Measurements from ENCODE around the gene TSHZ2. TPM values are rescaled to one million over a fixed set of nuclear protein-coding genes. Genes with fewer than 3 reads are reported as not detected.
"Not testable (repeated sequence)": the region's sequence is repeated elsewhere in the genome, so short reads cannot be mapped to it uniquely, and the experiment has no call there.

The TSHZ2 gene
- total RNA-seq, 1 donor from 2014 or later: 9.9 TPM

DNA sequence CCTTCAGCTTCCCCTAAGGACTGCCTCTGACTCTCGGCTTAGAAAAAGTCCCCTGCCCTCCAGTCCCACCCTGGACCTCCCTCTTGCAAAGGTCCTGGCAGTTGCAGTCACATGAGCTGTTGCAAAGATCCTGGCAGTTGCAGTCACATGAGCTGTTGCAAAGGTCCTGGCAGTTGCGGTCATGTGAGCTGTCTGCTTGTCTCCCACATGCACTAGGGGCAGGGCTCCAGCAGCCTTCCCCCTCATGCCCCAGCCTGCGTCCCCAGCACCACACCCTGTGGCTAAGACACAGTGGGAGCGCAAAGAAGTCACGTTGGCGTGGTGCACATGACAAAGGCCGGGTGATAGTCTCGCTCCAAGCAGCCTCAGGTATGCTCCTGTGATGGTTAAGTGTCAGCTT, 538.5 kb downstream of the TSHZ2 start:
- Histone ChIP-seq H3K9ac (ENCODE audit: low read depth in 1 of 3, low read length in 3 of 3) (no peak overlapping the region), H3K27ac (ENCODE audit: low read depth, low read length) (no peak overlapping the region), H3K4me3 (ENCODE audit: low read length in 3 of 3) (no peak overlapping the region), H3K27me3 (ENCODE audit: control insufficient read depth in 3 of 3, insufficient read depth in 3 of 3, low read length in 3 of 3) (no peaks in the 10 kb centered on the region), H3K9me3 (ENCODE audit: control insufficient read depth in 3 of 3, low read length in 3 of 3) (no peaks in the 10 kb centered on the region), H3K4me1 (ENCODE audit: control insufficient read depth in 3 of 3, insufficient read depth in 3 of 3, low read length in 3 of 3) (peaks cover 0 to 2% (median 0%) of the 10 kb centered on the region in 3 donors), H3K36me3 (ENCODE audit: control insufficient read depth in 3 of 3, insufficient read depth in 3 of 3, low read length in 3 of 3) (no peaks in the 10 kb centered on the region)

DNA sequence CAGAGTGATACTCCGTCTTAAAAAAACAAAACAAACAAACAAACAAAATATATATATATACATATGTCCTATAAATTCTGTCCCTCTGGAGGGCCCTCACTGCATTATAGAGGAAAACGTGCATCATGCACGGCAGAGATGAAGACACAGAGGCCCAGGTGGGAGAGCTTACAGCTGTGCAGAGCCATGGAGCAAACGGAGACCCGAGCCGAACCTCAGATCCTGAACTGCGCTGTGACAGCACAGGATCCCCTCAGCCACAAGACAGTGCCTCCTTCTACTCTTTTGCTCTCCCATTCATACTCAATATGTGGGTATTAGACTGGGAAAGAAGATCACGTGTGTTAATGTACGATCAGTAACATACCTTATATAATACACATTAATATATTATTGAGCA, 539.9 kb downstream of the TSHZ2 start:
- Histone ChIP-seq H3K27ac (ENCODE audit: low read depth, low read length) (no peak overlapping the region), H3K4me3 (ENCODE audit: low read length in 3 of 3) (no peak overlapping the region), H3K4me1 (ENCODE audit: control insufficient read depth in 3 of 3, insufficient read depth in 3 of 3, low read length in 3 of 3) (peaks cover 0 to 2% (median 0%) of the 10 kb centered on the region in 3 donors), H3K9me3 (ENCODE audit: control insufficient read depth in 3 of 3, low read length in 3 of 3) (no peaks in the 10 kb centered on the region), H3K9ac (ENCODE audit: low read depth in 1 of 3, low read length in 3 of 3) (no peak overlapping the region), H3K27me3 (ENCODE audit: control insufficient read depth in 3 of 3, insufficient read depth in 3 of 3, low read length in 3 of 3) (no peaks in the 10 kb centered on the region), H3K36me3 (ENCODE audit: control insufficient read depth in 3 of 3, insufficient read depth in 3 of 3, low read length in 3 of 3) (no peaks in the 10 kb centered on the region)

DNA sequence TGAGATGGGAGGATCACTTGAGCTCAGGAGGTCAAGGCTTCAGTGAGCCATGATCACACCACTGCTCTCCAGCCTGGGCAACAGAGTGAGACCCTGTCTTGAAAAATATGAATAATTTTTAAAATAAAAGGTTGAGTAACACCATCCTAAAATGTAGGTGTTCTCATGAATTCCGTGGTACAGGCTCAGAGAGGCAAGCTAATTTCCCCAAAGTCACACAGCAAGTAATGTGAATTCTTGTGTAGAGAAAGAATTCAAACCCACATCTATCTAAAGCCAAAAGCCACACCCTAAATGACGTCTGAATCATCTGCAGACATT, 541.0 kb downstream of the TSHZ2 start:
- no peak overlapping the region for H3K27ac ChIP-seq (ENCODE audit: low read depth, low read length)
- H3K9ac ChIP-seq (ENCODE audit: low read depth in 1 of 3, low read length in 3 of 3): no peak overlapping the region
- no peaks in the 10 kb centered on the region for H3K27me3 ChIP-seq (ENCODE audit: control insufficient read depth in 3 of 3, insufficient read depth in 3 of 3, low read length in 3 of 3)
- peaks cover 0 to 2% (median 0%) of the 10 kb centered on the region in 3 donors for H3K4me1 ChIP-seq (ENCODE audit: control insufficient read depth in 3 of 3, insufficient read depth in 3 of 3, low read length in 3 of 3)
- no peak overlapping the region for H3K4me3 ChIP-seq (ENCODE audit: low read length in 3 of 3)
- H3K36me3 ChIP-seq (ENCODE audit: control insufficient read depth in 3 of 3, insufficient read depth in 3 of 3, low read length in 3 of 3): no peaks in the 10 kb centered on the region
- no peaks in the 10 kb centered on the region for H3K9me3 ChIP-seq (ENCODE audit: control insufficient read depth in 3 of 3, low read length in 3 of 3)

DNA sequence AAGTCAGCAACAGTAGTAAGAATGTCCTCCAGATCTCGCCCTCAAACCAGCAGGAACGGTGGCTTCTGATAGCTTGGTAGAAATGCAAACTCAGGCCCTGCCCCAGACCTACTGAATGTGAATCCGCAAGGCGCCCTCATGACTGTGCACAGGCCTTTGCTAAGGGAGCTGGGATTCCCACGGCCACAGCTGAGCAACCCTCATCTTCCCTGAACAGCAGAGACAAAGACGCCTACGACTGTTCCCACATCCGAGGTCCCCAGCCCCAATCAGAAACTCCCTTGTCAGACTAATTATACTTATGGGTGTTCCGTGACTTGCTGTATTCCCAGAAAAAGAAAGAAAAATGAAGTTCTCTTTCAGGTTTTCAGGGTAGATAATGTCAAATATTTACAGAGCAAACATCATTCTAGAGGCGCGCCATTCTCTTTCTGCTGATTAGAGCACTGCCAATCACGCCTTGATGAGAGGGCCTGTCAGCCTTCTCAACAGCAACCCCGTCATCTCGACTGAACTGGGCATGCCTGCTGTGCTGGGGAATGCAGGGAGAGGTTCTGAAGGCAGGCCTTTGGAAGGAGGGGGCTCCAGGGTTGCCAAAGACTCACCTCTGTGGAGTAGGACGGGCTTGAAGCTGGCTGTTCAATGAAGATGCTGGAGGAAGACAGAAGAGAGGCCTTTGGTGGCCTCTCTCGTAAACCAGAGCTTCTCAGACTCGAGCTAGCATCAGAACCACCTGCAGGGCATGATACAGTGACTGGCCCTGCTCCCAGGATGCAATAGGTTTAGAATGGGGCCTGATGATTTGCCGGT, 541.5 kb downstream of the TSHZ2 start:
- H3K9ac ChIP-seq (ENCODE audit: low read depth in 1 of 3, low read length in 3 of 3): no peak overlapping the region
- no peaks in the 10 kb centered on the region for H3K36me3 ChIP-seq (ENCODE audit: control insufficient read depth in 3 of 3, insufficient read depth in 3 of 3, low read length in 3 of 3)
- no peaks in the 10 kb centered on the region for H3K27me3 ChIP-seq (ENCODE audit: control insufficient read depth in 3 of 3, insufficient read depth in 3 of 3, low read length in 3 of 3)
- H3K4me3 ChIP-seq (ENCODE audit: low read length in 3 of 3): no peak overlapping the region
- peaks cover 0 to 2% (median 0%) of the 10 kb centered on the region in 3 donors for H3K4me1 ChIP-seq (ENCODE audit: control insufficient read depth in 3 of 3, insufficient read depth in 3 of 3, low read length in 3 of 3)
- no peak overlapping the region for H3K27ac ChIP-seq (ENCODE audit: low read depth, low read length)
- H3K9me3 ChIP-seq (ENCODE audit: control insufficient read depth in 3 of 3, low read length in 3 of 3): no peaks in the 10 kb centered on the region

DNA sequence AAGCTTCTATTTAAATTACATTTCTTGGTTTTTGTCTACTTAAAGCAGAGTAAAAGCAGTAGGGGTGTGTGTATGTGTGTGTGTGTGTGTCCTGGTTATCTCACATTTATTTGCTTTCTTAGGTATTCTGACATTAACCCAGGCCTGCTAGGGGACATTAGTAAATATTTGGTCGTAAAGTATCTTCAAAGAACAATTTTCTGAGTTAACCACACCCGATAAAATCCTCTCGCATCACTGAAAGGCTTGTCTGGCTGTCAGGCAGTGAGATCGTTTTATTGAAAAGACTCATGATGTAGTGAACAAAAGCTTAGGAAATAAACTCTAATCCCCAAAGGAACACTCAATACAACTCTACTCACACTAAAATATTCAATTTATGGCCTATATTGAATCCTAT, 543.6 kb downstream of the TSHZ2 start:
- Histone ChIP-seq H3K27ac (ENCODE audit: low read depth, low read length) (no peak overlapping the region), H3K9ac (ENCODE audit: low read depth in 1 of 3, low read length in 3 of 3) (no peak overlapping the region), H3K9me3 (ENCODE audit: control insufficient read depth in 3 of 3, low read length in 3 of 3) (no peaks in the 10 kb centered on the region), H3K4me3 (ENCODE audit: low read length in 3 of 3) (no peak overlapping the region), H3K27me3 (ENCODE audit: control insufficient read depth in 3 of 3, insufficient read depth in 3 of 3, low read length in 3 of 3) (no peaks in the 10 kb centered on the region), H3K36me3 (ENCODE audit: control insufficient read depth in 3 of 3, insufficient read depth in 3 of 3, low read length in 3 of 3) (no peaks in the 10 kb centered on the region), H3K4me1 (ENCODE audit: control insufficient read depth in 3 of 3, insufficient read depth in 3 of 3, low read length in 3 of 3) (no peaks in the 10 kb centered on the region)

DNA sequence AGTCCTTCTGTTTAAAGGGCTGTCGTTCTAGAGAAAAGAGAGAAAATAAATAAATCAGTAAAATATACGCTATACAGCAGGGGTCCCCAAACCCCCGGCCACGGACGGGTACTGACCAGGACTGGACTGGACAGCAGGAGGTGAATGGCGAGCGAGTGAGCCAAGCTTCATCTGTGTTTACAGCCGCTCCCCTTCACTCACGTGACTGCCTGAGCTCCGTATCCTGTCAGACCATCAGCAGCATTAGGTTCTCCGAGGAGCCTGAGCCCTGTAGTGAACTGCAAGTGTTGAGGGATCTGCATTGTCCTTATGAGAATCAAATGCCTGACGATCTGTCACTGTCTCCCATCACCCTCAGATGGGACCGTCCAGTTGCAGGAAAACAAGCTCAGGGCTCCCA, 545.0 kb downstream of the TSHZ2 start:
- H3K27me3 ChIP-seq (ENCODE audit: control insufficient read depth in 3 of 3, insufficient read depth in 3 of 3, low read length in 3 of 3): no peaks in the 10 kb centered on the region

DNA sequence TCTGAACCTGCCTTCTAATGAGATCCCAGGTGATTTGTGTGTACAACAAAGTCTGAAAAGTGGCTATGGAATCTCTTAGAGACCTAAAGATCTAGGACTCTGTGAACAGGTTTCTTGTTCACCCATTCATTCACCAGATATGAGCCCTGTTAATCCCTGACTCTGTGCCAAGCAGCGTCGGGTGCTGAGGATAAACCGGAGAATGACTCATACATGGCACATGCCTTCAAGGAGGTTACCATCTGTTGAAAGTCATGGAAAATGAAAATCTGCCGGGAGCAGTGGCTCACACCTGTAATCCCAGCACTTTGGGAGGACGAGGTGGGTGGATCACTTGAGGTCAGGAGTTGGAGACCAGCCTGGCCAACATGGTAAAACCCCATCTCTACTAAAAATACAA, 549.3 kb downstream of the TSHZ2 start:
- H3K36me3 ChIP-seq (ENCODE audit: control insufficient read depth in 3 of 3, insufficient read depth in 3 of 3, low read length in 3 of 3); H3K9me3 ChIP-seq (ENCODE audit: control insufficient read depth in 3 of 3, low read length in 3 of 3); H3K9ac ChIP-seq (ENCODE audit: low read depth in 1 of 3, low read length in 3 of 3): not testable (repeated sequence)

More for the DNA sequence above, 545.0 kb downstream of the TSHZ2 start:
- H3K9me3 ChIP-seq (ENCODE audit: control insufficient read depth in 3 of 3, low read length in 3 of 3): no peaks in the 10 kb centered on the region
- H3K36me3 ChIP-seq (ENCODE audit: control insufficient read depth in 3 of 3, insufficient read depth in 3 of 3, low read length in 3 of 3): no peaks in the 10 kb centered on the region
- H3K4me3 ChIP-seq (ENCODE audit: low read length in 3 of 3): no peak overlapping the region
- no peaks in the 10 kb centered on the region for H3K4me1 ChIP-seq (ENCODE audit: control insufficient read depth in 3 of 3, insufficient read depth in 3 of 3, low read length in 3 of 3)
- no peak overlapping the region for H3K27ac ChIP-seq (ENCODE audit: low read depth, low read length)
- H3K9ac ChIP-seq (ENCODE audit: low read depth in 1 of 3, low read length in 3 of 3): no peak overlapping the region

DNA sequence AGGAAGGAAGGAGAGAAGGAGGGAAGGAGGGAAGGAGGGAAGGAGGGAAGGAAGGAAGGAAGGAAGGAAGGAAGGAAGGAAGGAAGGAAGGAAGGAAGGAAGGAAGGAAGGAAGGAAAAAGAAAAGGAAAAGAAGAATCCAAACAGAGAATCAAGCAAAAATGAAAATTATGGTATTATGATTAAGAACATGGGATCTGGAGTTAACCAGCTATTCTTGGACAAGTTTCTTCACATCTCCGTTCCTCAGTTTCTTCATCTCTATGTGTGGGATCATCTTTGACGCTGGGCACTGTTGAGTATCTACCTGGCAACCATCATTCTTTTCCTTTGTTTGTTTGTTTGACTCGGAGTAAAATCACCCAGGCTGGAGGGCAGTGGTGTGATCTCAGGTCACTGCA, 549.9 kb downstream of the TSHZ2 start:
- Histone ChIP-seq H3K9me3 (ENCODE audit: control insufficient read depth in 3 of 3, low read length in 3 of 3) (no peaks in the 10 kb centered on the region), H3K9ac (ENCODE audit: low read depth in 1 of 3, low read length in 3 of 3) (no peak overlapping the region), H3K36me3 (ENCODE audit: control insufficient read depth in 3 of 3, insufficient read depth in 3 of 3, low read length in 3 of 3) (no peaks in the 10 kb centered on the region), H3K27me3 (ENCODE audit: control insufficient read depth in 3 of 3, insufficient read depth in 3 of 3, low read length in 3 of 3) (no peaks in the 10 kb centered on the region), H3K4me1 (ENCODE audit: control insufficient read depth in 3 of 3, insufficient read depth in 3 of 3, low read length in 3 of 3) (no peaks in the 10 kb centered on the region), H3K27ac (ENCODE audit: low read depth, low read length) (no peak overlapping the region), H3K4me3 (ENCODE audit: low read length in 3 of 3) (no peak overlapping the region)

More for the DNA sequence above, 549.3 kb downstream of the TSHZ2 start:
- H3K4me1 ChIP-seq (ENCODE audit: control insufficient read depth in 3 of 3, insufficient read depth in 3 of 3, low read length in 3 of 3); H3K27me3 ChIP-seq (ENCODE audit: control insufficient read depth in 3 of 3, insufficient read depth in 3 of 3, low read length in 3 of 3); H3K4me3 ChIP-seq (ENCODE audit: low read length in 3 of 3); H3K27ac ChIP-seq (ENCODE audit: low read depth, low read length): not testable (repeated sequence)

DNA sequence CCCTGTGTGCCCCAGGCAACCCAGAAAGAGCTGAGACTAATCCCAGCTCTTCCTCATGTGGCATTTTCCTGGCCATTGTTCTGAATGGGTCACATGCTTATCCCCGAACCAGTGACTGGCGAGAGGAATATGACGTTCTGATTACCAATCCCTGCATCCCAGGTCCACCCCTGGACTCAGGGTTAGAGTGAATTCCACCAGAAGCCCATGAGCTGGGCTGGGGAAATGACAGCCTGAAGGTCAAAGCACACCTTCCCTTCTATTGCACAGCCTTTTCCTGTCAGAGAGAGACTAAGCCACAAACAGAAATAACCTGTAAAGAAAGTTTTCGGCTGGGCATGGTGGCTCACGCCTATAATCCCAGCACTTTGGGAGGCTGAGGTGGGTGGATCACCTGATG, 550.5 kb downstream of the TSHZ2 start:
- H3K4me3 ChIP-seq (ENCODE audit: low read length in 3 of 3): no peak overlapping the region
- no peaks in the 10 kb centered on the region for H3K36me3 ChIP-seq (ENCODE audit: control insufficient read depth in 3 of 3, insufficient read depth in 3 of 3, low read length in 3 of 3)
- no peaks in the 10 kb centered on the region for H3K27me3 ChIP-seq (ENCODE audit: control insufficient read depth in 3 of 3, insufficient read depth in 3 of 3, low read length in 3 of 3)
- H3K9me3 ChIP-seq (ENCODE audit: control insufficient read depth in 3 of 3, low read length in 3 of 3): no peaks in the 10 kb centered on the region
- H3K9ac ChIP-seq (ENCODE audit: low read depth in 1 of 3, low read length in 3 of 3): no peak overlapping the region
- H3K4me1 ChIP-seq (ENCODE audit: control insufficient read depth in 3 of 3, insufficient read depth in 3 of 3, low read length in 3 of 3): no peaks in the 10 kb centered on the region
- no peak overlapping the region for H3K27ac ChIP-seq (ENCODE audit: low read depth, low read length)

DNA sequence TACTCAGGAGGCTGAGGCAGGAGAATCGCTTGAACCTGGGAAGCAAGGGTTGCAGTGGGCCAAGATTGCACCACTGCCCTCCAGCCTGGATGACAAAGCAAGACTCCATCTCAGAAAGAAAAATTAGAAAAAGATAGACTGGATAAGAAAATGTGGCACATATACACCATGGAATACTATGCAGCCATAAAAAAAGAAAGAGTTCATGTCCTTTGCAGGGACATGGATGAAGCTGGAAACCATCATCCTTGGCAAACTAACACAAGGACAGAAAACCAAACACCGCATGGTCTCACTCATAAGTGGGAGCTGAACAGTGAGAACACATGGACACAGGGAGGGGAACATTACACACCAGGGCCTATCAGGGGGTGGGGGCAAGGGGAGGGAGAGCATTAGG, 551.5 kb downstream of the TSHZ2 start:
- H3K27ac ChIP-seq (ENCODE audit: low read depth, low read length); H3K4me1 ChIP-seq (ENCODE audit: control insufficient read depth in 3 of 3, insufficient read depth in 3 of 3, low read length in 3 of 3); H3K9me3 ChIP-seq (ENCODE audit: control insufficient read depth in 3 of 3, low read length in 3 of 3); H3K27me3 ChIP-seq (ENCODE audit: control insufficient read depth in 3 of 3, insufficient read depth in 3 of 3, low read length in 3 of 3); H3K9ac ChIP-seq (ENCODE audit: low read depth in 1 of 3, low read length in 3 of 3); H3K36me3 ChIP-seq (ENCODE audit: control insufficient read depth in 3 of 3, insufficient read depth in 3 of 3, low read length in 3 of 3); H3K4me3 ChIP-seq (ENCODE audit: low read length in 3 of 3): not testable (repeated sequence)

Data from skeletal muscle tissue (tissue), 4 donors.